ENCODE data around the gene SCGB3A2. TPM values are rescaled to one million over a fixed set of nuclear protein-coding genes. Genes with fewer than 3 reads are reported as not detected.

SCGB3A2 gene
- total and polyA plus RNA-seq, 2 donors (not counting 3 experiments of a cell fraction or from before 2014, with no cell fraction given) = not detected

GRCh38 chr5:147857302-147858129 lies 21.0 kb upstream of the SCGB3A2 start:
- Histone ChIP-seq H3K9ac (replicated peaks; ENCODE audit: extremely low read depth, insufficient read depth, low read length) (no peak overlapping the region), H3K79me2 (ENCODE audit: control insufficient read depth, insufficient read depth, low read length) (no peaks in the 10 kb centered on the region), H3K27ac (ENCODE audit: insufficient read depth, low read depth, low read length) (no peak overlapping the region), H3K27me3 (ENCODE audit: control insufficient read depth in 2 of 2, insufficient read depth in 2 of 2, low read length in 2 of 2) (no peaks in the 10 kb centered on the region), H3K4me3 (replicated peaks in 1 of 3; ENCODE audit: insufficient read depth in 1 of 3, low read depth in 1 of 3, low read length in 3 of 3) (no peak overlapping the region), H3K9me1 (replicated peaks; ENCODE audit: control insufficient read depth, extremely low read depth, insufficient read depth, low read length) (no peaks in the 10 kb centered on the region), H4K20me1 (replicated peaks; ENCODE audit: control insufficient read depth, extremely low read depth, insufficient read depth, low read length) (no peaks in the 10 kb centered on the region), H3K9me3 (replicated peaks; ENCODE audit: control insufficient read depth, insufficient read depth, low read length) (no peaks in the 10 kb centered on the region), H3K36me3 (ENCODE audit: control insufficient read depth in 2 of 2, extremely low read depth in 1 of 2, insufficient read depth in 2 of 2, low read length in 2 of 2) (no peaks in the 10 kb centered on the region), H3K4me2 (ENCODE audit: insufficient read depth, low read length) (no peak overlapping the region), H2AFZ (ENCODE audit: low read depth, low read length) (no peak overlapping the region), H3K4me1 (ENCODE audit: control insufficient read depth, extremely low read depth, insufficient read depth, low read length) (no peaks in the 10 kb centered on the region)
- DNase-seq (ENCODE audit: low read depth, low spot score) = peak; percentile 76
- FAIRE-seq = peak; percentile 85
- ChIA-PET CTCF (interaction anchor here (0.6 to 12.6 kb wide), 41 partner anchors 9 to 875 kb away, joined by 3 to 170 read pairs (median 5); no protein-coding TSS in a partner anchor), POLR2A (no interaction called here)
- intact Hi-C loops (cut with micrococcal nuclease) = loop anchor here (1.0 to 10.0 kb wide), 5 partner anchors 30 to 874 kb away; no protein-coding TSS in a partner anchor
- BruUV-seq (replicated peaks) = no TSS peak
- TF ChIP-seq POLR2A (IDR thresholded peaks at IDR 0.05; ENCODE audit: low read depth, low read length) = no peak
- TF ChIP-seq, protein P1, sequence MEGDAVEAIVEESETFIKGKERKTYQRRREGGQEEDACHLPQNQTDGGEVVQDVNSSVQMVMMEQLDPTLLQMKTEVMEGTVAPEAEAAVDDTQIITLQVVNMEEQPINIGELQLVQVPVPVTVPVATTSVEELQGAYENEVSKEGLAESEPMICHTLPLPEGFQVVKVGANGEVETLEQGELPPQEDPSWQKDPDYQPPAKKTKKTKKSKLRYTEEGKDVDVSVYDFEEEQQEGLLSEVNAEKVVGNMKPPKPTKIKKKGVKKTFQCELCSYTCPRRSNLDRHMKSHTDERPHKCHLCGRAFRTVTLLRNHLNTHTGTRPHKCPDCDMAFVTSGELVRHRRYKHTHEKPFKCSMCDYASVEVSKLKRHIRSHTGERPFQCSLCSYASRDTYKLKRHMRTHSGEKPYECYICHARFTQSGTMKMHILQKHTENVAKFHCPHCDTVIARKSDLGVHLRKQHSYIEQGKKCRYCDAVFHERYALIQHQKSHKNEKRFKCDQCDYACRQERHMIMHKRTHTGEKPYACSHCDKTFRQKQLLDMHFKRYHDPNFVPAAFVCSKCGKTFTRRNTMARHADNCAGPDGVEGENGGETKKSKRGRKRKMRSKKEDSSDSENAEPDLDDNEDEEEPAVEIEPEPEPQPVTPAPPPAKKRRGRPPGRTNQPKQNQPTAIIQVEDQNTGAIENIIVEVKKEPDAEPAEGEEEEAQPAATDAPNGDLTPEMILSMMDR (IDR thresholded peaks at IDR 0.05; ENCODE audit: extremely low read depth in 1 of 2, insufficient read depth in 1 of 2, low read depth in 1 of 2, low read length in 2 of 2) = peak; percentile 63 to 67
- dilution Hi-C loops (cut with MboI; ENCODE audit: extremely low pct_ligation_motif_present, low sequenced_read_pairs) = no loop called here

- no peaks in the 10 kb centered on the region for H3K36me3 ChIP-seq (ENCODE audit: control insufficient read depth in 2 of 2, extremely low read depth in 1 of 2, insufficient read depth in 2 of 2, low read length in 2 of 2)
- H4K20me1 ChIP-seq (replicated peaks; ENCODE audit: control insufficient read depth, extremely low read depth, insufficient read depth, low read length) = no peaks in the 10 kb centered on the region
- H3K4me1 ChIP-seq (ENCODE audit: control insufficient read depth, extremely low read depth, insufficient read depth, low read length) = no peaks in the 10 kb centered on the region
- no peaks in the 10 kb centered on the region for H3K9me1 ChIP-seq (replicated peaks; ENCODE audit: control insufficient read depth, extremely low read depth, insufficient read depth, low read length)
- H3K4me2 ChIP-seq (ENCODE audit: insufficient read depth, low read length) = no peak overlapping the region
- ChIA-PET CTCF (interaction anchor here (0.9 to 12.6 kb wide), 29 partner anchors 10 to 872 kb away, joined by 3 to 170 read pairs (median 5); no protein-coding TSS in a partner anchor), POLR2A (no interaction called here)
- no peak overlapping the region for H2AFZ ChIP-seq (ENCODE audit: low read depth, low read length)
- intact Hi-C loops (cut with micrococcal nuclease) = loop anchor here (2.0 to 10.0 kb wide), 2 partner anchors 262 to 516 kb away; no protein-coding TSS in a partner anchor
- TF ChIP-seq FOS (IDR thresholded peaks at IDR 0.05; ENCODE audit: borderline replicate concordance, insufficient read depth, low read length) (no peak), MYC (IDR thresholded peaks at IDR 0.05; ENCODE audit: low read depth, low read length) (no peak), MAX (IDR thresholded peaks at IDR 0.05; ENCODE audit: insufficient read depth, insufficient read length) (no peak), EZH2 (IDR thresholded peaks at IDR 0.05; ENCODE audit: borderline replicate concordance, low read depth, low read length, severe bottlenecking) (no peak), POLR2A (IDR thresholded peaks at IDR 0.05; ENCODE audit: low read depth, low read length) (no peak)
- no peaks in the 10 kb centered on the region for H3K79me2 ChIP-seq (ENCODE audit: control insufficient read depth, insufficient read depth, low read length)
- H3K27ac ChIP-seq (ENCODE audit: insufficient read depth, low read depth, low read length) = no peak overlapping the region
- H3K9ac ChIP-seq (replicated peaks; ENCODE audit: extremely low read depth, insufficient read depth, low read length) = no peak overlapping the region
- no TSS peak for BruUV-seq (replicated peaks)
- FAIRE-seq = no peak
- no peaks in the 10 kb centered on the region for H3K9me3 ChIP-seq (replicated peaks; ENCODE audit: control insufficient read depth, insufficient read depth, low read length)
- H3K4me3 ChIP-seq (replicated peaks in 1 of 3; ENCODE audit: insufficient read depth in 1 of 3, low read depth in 1 of 3, low read length in 3 of 3) = no peak overlapping the region
- dilution Hi-C loops (cut with MboI; ENCODE audit: extremely low pct_ligation_motif_present, low sequenced_read_pairs) = no loop called here
- no peak for DNase-seq (ENCODE audit: low read depth, low spot score)
- H3K27me3 ChIP-seq (ENCODE audit: control insufficient read depth in 2 of 2, insufficient read depth in 2 of 2, low read length in 2 of 2) = no peaks in the 10 kb centered on the region
Measured at GRCh38 chr5:147858565-147858964, 19.9 kb upstream of the SCGB3A2 start.
